Suprapubic skin (tissue), 4 donors: ENCODE data around the gene CDS2. TPM values are rescaled to one million over a fixed set of nuclear protein-coding genes. Genes with fewer than 3 reads are reported as not detected.

Source experiments
- DNase-seq, 2 donors: peaks; one replicate each; pipeline ENCODE4 v3.0.0-alpha.2; 2019; ENCODE audit warnings: low spot score in 2 of 2
- H3K27ac ChIP-seq: fragments of 200-600 bp; sonication (generic); one replicate; pipeline ENCODE4 v1.5.1; 2019
- H3K27me3 ChIP-seq: fragments of 200-600 bp; sonication (generic); one replicate; pipeline ENCODE4 v1.5.1; 2019
- H3K36me3 ChIP-seq: fragments of 200-600 bp; sonication (generic); one replicate; pipeline ENCODE4 v1.5.1; 2019
- H3K4me1 ChIP-seq: fragments of 200-600 bp; sonication (generic); one replicate; pipeline ENCODE4 v1.5.1; 2019
- H3K4me3 ChIP-seq: fragments of 200-600 bp; sonication (generic); one replicate; pipeline ENCODE4 v1.5.1; 2019; ENCODE audit warnings: mild to moderate bottlenecking
- H3K9me3 ChIP-seq: fragments of 200-600 bp; sonication (generic); one replicate; pipeline ENCODE4 v1.5.1; 2019
- EP300 ChIP-seq: sonication (generic); formaldehyde crosslinking; IDR thresholded peaks from one replicate; pipeline ENCODE4 v1.6.1; 2017; ENCODE audit warnings: antibody characterized with exemption
- POLR2A ChIP-seq, 2 donors: fragments of 450-650 bp; IDR thresholded peaks; one replicate each; pipeline ENCODE4 v1.6.1; 2017; ENCODE audit warnings: antibody characterized with exemption in 2 of 2, mild to moderate bottlenecking in 2 of 2, moderate library complexity in 2 of 2
- POLR2AphosphoS5 ChIP-seq, 3 donors: sonication (generic); formaldehyde crosslinking; IDR thresholded peaks; one replicate each; pipeline ENCODE4 v1.6.1; 2017; ENCODE audit warnings: antibody characterized with exemption in 3 of 3
- WGBS: methylation state at CpG from one replicate; pipeline ENCODE4 v1.1.5; 2018; 5-methylcytosine and 5-hydroxymethylcytosine counted together
- total RNA-seq, 4 donors: library from RNA; depleted of rRNA; stranded (reverse); fragments of >200 nt; gene quantifications; one replicate each; pipeline ENCODE4 v1.1.0, GENCODE V29; 2016
- TF ChIP-seq, protein P1 (sequence below), 2 donors: fragments of 200-600 bp in 1 of 2; fragments of 450-650 bp in 1 of 2; sonication (generic) in 1 of 2; IDR thresholded peaks; one replicate each; pipeline ENCODE4 v1.5.1; 2016 to 2019; ENCODE audit warnings: antibody characterized with exemption in 2 of 2, mild to moderate bottlenecking in 1 of 2, moderate library complexity in 1 of 2

The CDS2 gene
- total RNA-seq, 4 donors from 2014 or later = 12.3 to 30.3 (median 22.6) TPM

- H3K9me3 ChIP-seq = no peaks in the 10 kb centered on the region
- TF ChIP-seq, protein P1, sequence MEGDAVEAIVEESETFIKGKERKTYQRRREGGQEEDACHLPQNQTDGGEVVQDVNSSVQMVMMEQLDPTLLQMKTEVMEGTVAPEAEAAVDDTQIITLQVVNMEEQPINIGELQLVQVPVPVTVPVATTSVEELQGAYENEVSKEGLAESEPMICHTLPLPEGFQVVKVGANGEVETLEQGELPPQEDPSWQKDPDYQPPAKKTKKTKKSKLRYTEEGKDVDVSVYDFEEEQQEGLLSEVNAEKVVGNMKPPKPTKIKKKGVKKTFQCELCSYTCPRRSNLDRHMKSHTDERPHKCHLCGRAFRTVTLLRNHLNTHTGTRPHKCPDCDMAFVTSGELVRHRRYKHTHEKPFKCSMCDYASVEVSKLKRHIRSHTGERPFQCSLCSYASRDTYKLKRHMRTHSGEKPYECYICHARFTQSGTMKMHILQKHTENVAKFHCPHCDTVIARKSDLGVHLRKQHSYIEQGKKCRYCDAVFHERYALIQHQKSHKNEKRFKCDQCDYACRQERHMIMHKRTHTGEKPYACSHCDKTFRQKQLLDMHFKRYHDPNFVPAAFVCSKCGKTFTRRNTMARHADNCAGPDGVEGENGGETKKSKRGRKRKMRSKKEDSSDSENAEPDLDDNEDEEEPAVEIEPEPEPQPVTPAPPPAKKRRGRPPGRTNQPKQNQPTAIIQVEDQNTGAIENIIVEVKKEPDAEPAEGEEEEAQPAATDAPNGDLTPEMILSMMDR (IDR thresholded peaks at IDR 0.05) = no peak
- TF ChIP-seq POLR2AphosphoS5 (IDR thresholded peaks at IDR 0.05) = no peak
- TF ChIP-seq POLR2A (IDR thresholded peaks at IDR 0.05) = no peak
- no peak for TF ChIP-seq EP300
- 46% methylated on average over 3 of the region's 3 CpGs for WGBS
- peaks cover 36% of the 10 kb centered on the region for H3K36me3 ChIP-seq
- H3K27ac ChIP-seq = peak overlapping the region; percentile 95
- H3K4me3 ChIP-seq = peak overlapping the region; percentile 64
- H3K4me1 ChIP-seq = peaks cover 25% of the 10 kb centered on the region
- DNase-seq = no peak
- no peaks in the 10 kb centered on the region for H3K27me3 ChIP-seq
Observed at GRCh38 chr20:5113615-5113986, 13.2 kb upstream of the CDS2 start.

- H3K36me3 ChIP-seq = peaks cover 31% of the 10 kb centered on the region
Observed at GRCh38 chr20:5114403-5114802, 12.4 kb upstream of the CDS2 start.

DNA sequence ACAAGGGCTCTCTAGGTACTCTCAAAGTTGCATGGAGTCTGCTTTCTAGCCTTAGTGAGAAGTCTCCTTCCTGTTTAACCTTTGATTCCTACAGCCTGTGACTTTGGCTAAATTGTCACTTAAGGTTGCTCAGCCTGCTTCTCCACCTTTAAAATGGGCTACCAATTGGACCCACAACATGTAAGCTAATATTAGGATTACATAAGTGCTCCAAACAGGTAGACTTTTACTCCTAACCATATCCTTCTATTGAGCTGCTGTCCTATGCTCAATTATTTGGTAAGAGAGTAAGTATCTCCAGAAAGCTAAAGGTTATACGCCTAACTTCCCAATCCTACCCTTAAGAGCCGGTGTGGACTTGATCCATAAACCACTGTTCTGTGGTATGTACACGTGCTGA lies 9.9 kb upstream of the CDS2 start:
- 75% methylated on average over 3 of the region's 3 CpGs for WGBS
- H3K36me3 ChIP-seq = peaks cover 21% of the 10 kb centered on the region
- no peaks in the 10 kb centered on the region for H3K9me3 ChIP-seq
- H3K27me3 ChIP-seq = no peaks in the 10 kb centered on the region
- H3K4me3 ChIP-seq = no peak overlapping the region
- DNase-seq = no peak
- TF ChIP-seq POLR2AphosphoS5 (IDR thresholded peaks at IDR 0.05) (no peak), POLR2A (IDR thresholded peaks at IDR 0.05) (no peak), EP300 (no peak)
- TF ChIP-seq, protein P1 (IDR thresholded peaks at IDR 0.05) = no peak
- peaks cover 38% of the 10 kb centered on the region for H3K4me1 ChIP-seq
- no peak overlapping the region for H3K27ac ChIP-seq

More at GRCh38 chr20:5114403-5114802, 12.4 kb upstream of the CDS2 start:
- no peak overlapping the region for H3K27ac ChIP-seq
- WGBS = 83% methylated on average over 3 of the region's 3 CpGs
- peaks cover 33% of the 10 kb centered on the region for H3K4me1 ChIP-seq
- no peaks in the 10 kb centered on the region for H3K9me3 ChIP-seq
- H3K4me3 ChIP-seq = no peak overlapping the region
- no peak for DNase-seq
- H3K27me3 ChIP-seq = no peaks in the 10 kb centered on the region
- TF ChIP-seq, protein P1 (IDR thresholded peaks at IDR 0.05) = no peak
- TF ChIP-seq EP300 (no peak), POLR2AphosphoS5 (IDR thresholded peaks at IDR 0.05) (no peak), POLR2A (IDR thresholded peaks at IDR 0.05) (no peak)

DNA sequence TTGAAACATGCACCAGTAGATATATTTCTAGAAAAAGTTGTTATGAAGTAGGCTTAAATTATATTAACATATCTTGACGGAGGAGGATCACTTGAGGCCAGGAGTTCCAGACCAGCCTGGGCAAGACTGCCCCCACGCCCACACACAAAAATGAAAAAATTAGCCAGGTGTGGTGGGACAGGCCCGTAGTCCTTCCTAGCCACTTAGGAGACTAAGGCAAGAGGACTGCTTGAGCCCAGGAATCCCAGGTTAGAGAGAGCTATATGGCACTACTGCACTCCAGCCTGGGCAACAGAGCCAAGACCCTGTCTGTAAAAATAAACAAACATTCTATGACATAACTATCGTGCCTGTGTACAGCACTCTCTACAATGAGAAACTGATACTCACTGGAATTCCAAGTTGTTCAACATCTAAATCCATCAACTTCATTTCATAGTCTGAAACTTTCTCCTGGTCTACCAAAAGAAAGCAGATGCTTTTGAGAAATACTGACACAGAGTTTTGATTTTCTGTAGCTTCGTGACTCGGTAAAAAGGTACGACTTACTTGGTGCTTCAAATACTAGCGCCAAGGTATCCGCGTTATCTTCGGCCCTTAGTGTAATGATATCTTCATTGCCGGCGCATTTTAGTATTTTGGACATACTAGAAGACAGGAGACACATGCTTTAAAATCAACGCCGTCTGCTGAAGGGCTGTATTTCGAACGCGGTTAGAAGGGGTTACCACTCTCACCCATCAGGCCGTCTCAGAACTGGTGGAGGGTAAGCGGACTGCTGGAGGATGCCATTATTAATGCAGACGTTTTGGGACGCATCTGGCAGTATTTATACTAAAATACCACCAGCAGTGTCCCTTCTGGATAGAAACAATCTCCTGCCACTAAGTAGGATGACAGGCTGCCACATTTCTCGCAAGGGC lies 8.3 kb upstream of the CDS2 start:
- Histone ChIP-seq H3K27ac (no peak overlapping the region), H3K4me3 (peak overlapping the region; percentile 77), H3K27me3 (no peaks in the 10 kb centered on the region), H3K9me3 (no peaks in the 10 kb centered on the region), H3K4me1 (peaks cover 31% of the 10 kb centered on the region), H3K36me3 (peaks cover 21% of the 10 kb centered on the region)
- DNase-seq = no peak
- WGBS = 7% methylated on average over 23 of the region's 23 CpGs
- TF ChIP-seq EP300 (no peak), POLR2A (IDR thresholded peaks at IDR 0.05) (no peak), POLR2AphosphoS5 (IDR thresholded peaks at IDR 0.05) (no peak)
- TF ChIP-seq, protein P1 (IDR thresholded peaks at IDR 0.05) = no peak

DNA sequence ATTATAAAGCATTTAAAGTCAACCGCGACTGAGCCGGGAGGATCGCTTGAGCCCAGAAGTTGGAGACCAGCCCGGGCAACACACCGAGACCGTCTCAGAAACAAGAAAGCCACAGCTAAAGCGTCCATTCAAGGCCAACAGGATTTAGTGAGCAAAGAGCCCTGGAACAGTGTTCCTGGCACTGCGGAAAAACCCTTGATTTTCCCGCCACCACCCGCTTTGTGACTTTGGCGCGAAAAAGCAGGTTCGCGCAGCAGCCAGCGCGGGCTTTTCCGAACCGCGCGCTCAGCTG lies 7.7 kb upstream of the CDS2 start:
- Histone ChIP-seq H3K4me3 (peak overlapping the region; percentile 77), H3K36me3 (peaks cover 21% of the 10 kb centered on the region), H3K27me3 (no peaks in the 10 kb centered on the region), H3K9me3 (no peaks in the 10 kb centered on the region), H3K4me1 (peaks cover 26% of the 10 kb centered on the region), H3K27ac (no peak overlapping the region)
- 0% methylated on average over 6 of the region's 21 CpGs for WGBS
- no peak for TF ChIP-seq EP300
- no peak for TF ChIP-seq POLR2A (IDR thresholded peaks at IDR 0.05)
- TF ChIP-seq, protein P1 (IDR thresholded peaks at IDR 0.05) = no peak
- no peak for TF ChIP-seq POLR2AphosphoS5 (IDR thresholded peaks at IDR 0.05)
- DNase-seq = no peak
